Bone marrow (tissue), 2 donors: Measurements from ENCODE around the gene TMEM234.

Source experiments
- DNase-seq, 2 donors: peaks; one replicate each; lab custom pipeline; 2025; lab: John Stamatoyannopoulos, UW

TMEM234 gene

DNA sequence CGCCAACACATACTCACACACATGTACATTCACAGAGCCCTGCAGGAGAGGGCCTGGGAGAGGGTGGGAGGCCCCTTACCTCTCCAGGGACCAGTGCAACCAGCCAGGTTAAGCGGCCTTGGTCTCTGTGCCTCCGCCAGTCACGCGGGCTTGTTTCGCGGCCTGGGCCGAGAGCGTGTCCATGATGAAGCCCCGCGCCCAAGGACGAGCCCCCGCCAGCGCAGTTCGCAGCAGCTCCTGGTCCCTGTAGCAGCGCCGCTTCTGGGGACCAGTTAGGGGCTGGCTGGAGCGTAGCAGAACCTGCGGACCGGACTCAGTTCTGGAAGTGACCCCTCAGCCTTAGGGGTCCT lies 17.6 kb upstream of the TMEM234 start:
- no peak for DNase-seq

DNA sequence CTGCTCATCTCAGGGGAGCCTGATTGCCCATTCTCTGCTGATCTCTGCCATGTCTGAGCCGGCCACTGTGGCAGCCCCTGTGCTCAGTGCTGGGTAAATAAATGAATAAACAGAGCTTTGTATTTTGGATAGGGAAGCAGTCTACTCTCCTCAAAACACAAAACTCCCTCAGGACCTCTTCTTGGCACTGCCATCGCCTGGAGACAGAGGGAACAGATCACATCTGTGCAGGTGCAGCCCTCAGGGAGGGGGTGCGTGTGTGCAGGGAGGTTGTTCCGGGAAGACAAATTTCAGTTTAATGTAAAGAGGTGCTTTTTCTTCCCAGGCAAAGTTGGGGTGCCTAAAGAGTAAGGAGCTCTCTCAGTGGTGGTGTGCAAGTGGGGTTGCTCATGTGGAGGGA lies 17.2 kb upstream of the TMEM234 start:
- no peak for DNase-seq

DNA sequence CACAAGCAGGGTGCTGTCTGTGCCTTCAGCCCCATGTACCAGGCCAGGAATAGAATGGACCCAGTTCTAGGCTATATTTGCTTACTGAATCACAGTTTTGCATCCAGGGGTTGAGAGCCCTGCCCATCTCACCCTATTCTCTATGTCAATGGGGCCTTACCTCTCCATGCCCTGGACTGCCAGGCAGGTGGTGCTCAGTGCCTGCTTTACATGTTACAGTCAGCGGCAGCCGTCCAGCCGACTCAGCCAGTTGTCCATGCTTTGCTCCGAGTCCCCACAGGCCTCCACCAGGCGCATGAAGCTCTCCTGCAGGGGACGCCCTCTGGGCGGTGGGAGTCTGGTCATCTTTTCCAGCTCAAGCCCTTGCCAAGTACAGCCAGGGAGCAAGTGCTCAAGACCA lies 12.6 kb upstream of the TMEM234 start:
- DNase-seq: no peak

DNA sequence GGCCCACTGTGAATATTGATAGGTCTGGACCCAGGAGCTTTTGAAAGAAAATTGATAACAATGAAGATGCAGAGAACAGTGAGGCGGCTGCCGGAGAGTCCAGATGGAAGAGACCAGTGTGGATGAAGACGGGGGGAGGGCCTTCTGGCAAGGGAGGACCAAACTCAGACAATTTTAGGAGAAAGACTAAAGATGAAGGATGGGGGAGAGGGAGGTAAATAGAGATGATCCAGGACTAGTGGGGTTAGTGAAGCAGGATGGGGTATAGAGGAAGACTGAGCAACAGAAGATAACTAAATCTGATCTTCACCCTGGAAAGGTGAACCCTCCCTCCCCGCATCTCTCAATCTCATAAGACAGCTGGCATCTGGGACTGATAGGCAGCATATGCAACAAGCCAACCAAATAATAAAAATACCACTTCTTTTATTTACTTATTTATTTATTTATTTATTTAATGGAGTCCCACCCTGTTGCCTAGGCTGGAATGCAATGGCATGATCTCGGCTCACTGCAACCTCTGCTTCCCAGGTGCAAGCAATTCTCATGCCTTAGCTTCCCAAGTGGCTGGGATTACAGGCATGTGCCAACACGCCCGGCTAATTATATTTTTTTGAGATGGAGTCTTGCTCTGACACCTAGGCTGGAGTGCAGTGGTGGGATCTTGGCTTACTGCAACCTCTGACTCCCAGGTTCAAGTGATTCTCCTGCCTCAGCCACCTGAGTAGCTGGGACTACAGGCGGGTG lies 10.6 kb upstream of the TMEM234 start:
- no peak for DNase-seq

DNA sequence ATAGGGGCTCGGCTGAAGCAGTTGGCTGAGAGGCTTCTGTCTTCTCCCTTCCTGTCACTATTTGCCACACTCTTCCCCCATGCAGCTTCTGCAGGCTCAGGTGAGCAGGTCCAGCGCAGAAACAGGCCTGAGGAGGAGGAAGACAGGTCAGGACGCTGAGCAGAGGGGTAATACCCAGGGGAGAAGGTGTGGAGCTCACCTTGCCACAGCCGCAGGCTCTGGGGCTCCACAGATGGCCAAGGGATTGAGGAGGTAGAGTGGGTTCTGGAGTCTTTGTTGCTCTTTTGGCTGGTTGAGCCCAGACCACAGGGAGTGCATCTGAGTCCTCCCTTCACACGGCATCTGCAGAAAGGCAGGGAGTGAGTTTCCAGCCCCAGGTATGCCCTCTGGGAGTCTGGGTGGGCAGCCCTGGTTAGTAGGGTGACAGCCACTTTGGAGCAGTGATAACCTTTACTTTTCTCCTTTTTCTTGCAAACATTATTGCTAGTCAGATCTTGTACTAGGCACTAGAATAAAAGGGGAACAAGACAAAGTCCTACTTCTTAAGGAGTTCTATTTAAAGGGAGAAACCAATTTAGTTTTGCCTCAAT lies 9.8 kb upstream of the TMEM234 start:
- no peak for DNase-seq

DNA sequence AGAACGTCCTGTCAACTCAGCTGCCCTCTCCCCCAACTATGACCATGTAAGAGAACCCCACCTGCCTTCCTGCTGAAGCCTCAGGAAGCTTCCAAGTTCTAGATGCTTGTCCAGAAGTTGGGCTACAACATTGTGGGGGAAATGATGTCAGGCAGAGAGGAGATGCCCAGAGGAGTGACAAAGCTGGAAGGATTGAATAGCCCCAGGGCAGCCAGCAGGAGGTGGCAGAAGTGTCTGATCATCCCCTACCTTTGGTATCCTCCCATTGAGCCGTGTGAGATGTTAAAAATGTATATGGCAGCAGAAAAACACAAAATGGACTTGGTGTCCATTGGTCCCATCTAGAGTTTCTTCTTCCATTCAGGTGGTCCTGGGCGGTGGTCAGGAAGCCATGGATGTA lies 6.6 kb upstream of the TMEM234 start:
- no peak for DNase-seq

DNA sequence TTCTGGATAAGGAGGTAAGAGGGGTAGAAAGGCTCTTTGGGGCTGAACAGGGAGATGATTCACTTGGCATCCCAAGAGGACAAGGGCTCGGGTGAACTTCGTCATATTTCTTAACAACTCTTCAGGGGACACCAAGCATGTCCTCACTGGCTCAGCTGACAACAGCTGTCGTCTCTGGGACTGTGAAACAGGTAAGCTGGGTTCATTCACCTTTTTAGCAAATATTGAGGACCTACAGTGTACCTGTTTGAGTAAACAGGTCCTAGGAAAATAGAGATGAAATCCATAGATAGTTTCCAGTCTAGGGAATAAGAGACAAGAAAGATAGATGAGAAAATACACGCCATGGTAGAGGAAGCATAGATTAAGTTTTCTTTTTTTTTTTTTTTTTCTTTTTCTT lies 2.1 kb upstream of the TMEM234 start:
- DNase-seq: no peak

DNA sequence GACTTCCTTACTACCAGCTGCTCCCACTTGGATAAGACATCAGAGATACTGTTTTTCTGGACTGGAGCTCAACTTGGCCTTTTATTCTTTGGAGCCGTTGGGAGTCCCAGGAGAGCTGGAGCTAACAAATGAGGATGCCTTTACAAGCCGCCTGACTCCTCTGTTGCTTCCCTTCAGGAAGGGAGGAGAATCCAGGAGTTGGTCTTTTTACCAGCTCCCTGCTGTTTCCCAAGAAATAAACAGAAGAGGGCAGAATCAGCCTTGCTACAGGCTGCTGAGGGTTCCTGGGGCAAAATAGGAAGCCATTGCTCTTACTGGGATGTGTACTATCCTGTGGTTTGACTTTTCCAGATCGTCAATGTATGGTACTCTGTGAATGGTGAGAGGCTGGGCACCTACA lies 1.5 kb upstream of the TMEM234 start:
- no peak for DNase-seq

DNA sequence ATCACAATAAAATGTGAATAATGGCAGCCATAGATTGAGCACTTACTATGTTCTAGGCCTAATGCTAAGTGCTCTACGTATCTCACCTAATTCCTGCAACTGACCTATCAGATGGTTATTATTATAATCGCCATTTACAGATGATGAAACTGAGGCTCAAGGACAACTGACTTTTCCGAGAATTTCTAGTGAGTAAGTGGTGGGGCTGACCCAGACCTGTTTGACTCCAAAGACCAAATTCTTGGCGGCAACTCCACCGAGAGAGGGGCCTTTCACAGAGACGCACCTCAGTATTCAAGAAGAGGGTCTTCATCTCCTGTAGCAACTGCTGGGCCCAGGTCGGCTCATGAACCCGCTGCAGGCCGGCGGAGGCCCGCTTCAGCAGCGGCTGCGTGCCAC lies 573 bp downstream of the TMEM234 start:
- DNase-seq: no peak

DNA sequence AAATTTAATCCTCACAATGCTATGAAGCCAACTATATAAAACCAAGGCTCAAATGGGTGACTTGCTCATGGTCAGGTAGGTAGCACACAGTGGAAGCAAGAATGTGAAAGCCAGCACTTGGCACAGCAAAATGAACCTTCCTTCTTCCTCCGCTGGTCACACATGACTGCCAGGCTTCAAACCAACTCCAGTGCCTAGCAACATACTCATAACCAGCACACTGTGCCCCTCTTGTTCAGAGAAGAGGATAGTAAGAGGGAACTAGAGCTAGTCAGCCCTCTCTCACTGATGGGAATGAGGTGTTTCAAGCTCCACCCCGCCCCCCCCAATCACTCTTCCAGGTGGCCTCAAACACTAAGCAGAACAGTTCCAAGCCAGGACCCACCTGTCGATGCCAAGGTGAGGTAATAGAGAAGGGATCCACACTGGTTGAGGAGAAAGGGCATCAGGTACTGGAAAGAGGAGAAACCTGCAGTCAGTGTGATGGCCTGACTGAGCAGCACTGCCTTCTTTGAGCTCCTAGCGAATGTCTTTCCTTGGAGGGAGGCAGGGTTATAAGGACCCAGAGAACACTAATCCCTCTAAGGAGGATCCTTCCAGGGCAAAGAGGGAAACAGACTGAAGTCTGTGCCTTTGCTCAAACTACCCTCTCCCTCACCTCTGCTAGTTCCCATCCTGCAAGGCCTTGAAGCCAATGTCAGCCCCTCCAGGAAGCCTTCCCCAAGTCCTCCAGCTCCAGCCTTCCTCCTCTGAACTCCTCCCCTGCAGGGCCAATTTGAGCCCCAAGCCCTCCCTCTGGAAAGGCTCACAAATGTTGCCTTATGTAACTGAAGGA lies 1.2 kb downstream of the TMEM234 start:
- no peak for DNase-seq

DNA sequence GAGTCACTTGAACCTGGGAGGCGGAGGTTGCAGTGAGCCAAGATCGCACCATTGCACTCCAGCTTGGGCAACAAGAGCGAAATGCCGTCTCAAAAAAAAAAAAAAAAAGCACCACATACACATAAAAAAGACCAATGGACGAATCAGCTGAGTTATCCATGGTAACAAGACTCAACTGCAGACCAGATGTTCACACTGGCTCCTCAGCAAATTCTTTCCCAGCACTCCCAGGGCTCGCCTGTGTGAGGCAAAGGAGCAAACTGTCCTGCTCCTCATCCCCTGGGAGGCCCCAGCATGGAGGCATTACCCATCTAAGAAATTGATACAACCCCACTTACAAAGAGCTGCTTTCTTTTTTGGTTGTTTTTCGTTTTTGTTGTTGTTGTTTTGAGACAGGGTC lies 3.1 kb downstream of the TMEM234 start:
- DNase-seq: no peak

DNA sequence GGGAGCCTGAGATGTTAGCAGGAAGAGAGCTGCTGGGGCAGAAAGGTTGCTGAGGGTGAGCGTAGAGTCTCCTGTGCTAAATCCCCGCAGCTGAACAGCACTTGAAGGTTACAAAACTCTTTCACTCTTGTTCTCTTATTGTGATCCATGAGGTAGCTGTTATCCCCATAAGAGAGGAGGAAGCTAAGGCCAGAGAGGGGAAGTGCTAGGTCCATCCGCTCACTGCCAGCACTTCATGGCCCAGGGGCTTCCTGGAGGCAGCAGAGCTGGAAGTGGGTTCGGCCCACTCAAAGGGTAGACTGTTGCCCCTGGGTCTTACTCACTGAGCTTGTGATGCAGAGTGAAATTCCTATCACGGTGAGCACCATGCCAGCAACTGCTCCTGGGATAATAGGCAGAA lies 5.6 kb downstream of the TMEM234 start:
- DNase-seq: no peak

DNA sequence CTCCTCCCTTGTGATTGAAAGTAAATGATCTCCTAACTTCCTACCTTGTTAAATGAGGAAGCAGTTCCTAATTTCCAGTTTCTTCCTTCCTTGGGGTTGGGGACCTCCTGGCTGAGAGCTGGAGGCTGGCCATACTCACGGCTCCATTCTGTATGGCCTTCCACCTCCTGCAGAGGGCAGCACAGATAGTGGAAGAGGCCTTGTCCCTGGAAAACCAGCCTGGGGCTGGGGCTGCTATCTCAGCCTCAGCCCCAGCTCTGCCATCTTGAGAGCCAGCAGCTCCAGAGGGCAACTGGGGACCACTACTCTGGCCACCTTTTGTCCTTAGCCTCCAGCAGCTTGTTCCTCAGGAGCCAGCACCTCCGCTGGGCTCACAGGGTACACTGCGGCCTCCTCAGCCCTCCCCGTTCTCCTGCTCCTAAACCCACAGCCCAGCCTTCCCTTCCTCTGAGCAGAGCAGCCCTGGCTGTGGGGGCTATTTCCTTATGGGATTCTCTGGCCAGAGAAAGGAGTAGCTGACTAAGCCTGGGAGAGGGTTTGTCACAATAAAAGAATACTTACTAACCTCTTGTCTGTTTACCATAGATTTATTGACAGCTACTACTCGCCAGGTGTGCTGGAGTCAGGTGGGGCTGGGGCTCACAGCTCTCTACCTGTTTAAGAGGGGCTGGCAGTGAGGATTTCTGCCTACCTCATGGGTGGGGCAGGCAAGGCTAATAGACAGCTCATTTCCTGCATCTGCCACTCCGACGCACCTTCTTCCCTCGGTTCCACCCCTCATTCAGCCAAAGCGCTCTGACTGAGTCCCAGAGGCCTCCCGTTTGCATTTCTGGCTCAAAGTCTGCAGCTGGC lies 6.3 kb downstream of the TMEM234 start:
- peak; percentile 14 to 41 for DNase-seq

DNA sequence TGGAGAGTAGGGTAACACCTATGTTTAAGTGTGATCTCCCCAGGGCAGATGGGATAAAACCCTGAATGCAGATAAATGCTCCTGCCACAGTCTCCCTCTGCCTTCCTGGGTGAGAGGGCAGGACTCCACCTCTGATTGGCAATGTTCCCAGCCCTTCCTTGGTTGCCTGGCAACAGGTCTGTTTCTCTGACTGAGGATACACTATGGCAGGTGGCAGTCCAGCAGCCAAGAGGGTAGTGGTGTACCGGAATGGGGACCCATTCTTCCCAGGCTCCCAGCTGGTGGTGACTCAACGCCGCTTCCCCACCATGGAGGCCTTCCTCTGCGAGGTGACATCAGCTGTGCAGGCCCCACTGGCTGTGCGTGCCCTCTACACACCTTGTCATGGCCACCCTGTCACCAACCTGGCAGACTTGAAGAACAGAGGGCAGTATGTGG lies 13.2 kb downstream of the TMEM234 start, which contains the start of gene DCDC2B:
TSS of gene DCDC2B (plus strand) at position 199 of the 438 bp plus-strand sequence. CDS start at position 204, 5 bp downstream.
- no peak for DNase-seq

DNA sequence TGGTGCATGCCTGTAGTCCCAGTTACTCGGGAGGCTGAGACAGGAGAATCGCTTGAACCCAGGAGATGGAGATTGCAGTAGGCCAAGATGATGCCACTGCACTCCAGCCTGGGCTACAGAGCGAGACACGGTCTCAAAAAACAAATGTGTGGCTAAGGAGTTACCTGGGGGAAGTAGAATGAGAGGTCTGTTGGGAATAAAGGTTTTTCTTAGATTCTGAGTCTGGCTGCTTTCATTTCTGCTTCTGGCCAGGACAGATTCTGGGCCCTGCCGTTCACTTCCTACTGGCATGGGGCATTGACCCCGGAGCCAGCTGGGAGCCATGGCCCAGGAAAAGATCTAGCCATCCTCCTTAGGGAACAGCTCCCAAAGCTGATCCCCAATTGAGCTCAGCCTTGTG lies 13.7 kb downstream of the TMEM234 start:
- no peak for DNase-seq

DNA sequence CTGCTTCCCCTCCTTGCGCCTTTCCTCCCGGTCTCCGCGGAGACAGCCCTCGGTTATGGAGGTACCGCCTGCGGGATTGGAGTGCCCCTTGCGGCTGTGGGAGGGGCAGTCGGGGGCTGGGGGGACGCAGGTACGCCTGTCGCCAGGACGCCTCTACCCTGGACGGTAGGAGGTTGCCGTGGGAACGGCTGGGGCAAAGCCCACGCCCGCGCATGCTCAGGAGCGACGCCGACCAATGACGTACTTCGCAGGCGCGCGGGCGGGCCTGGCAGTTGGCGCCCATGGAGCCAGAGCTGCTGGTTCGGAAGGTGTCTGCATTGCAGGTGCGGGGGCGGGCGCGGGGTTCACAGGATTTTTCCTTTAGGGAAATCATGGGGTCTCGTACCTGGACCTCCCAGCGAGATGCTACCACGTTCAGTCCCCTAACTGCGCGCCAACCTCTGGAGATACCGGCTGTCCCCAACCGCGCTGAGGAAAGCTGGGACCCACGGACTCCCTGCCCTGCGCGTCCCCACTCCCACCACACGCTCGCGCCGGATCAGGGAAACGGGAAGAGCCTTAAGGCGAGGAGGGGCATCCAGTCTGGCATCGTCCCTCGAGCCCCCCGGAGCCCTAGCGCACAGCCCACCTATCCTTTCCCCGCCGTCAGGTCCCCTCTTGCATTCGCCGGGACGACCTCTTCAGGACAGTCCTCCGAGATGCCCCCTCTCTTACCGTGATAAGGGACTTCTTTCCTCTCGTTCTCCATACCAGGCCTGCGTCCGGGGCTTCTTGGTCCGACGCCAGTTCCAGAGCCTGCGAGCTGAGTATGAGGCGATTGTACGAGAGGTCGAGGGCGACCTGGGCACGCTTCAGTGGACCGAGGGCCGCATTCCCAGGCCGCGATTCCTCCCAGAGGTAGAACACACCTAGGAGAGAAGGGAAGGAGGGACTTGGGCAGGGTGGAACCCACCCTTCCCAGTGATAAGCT lies 16.5 kb downstream of the TMEM234 start, which contains the start of gene IQCC:
TSS of gene IQCC (plus strand) at position 271 of the 970 bp plus-strand sequence. CDS start at position 282, 11 bp downstream.
- DNase-seq: peak; percentile 33 to 41

DNA sequence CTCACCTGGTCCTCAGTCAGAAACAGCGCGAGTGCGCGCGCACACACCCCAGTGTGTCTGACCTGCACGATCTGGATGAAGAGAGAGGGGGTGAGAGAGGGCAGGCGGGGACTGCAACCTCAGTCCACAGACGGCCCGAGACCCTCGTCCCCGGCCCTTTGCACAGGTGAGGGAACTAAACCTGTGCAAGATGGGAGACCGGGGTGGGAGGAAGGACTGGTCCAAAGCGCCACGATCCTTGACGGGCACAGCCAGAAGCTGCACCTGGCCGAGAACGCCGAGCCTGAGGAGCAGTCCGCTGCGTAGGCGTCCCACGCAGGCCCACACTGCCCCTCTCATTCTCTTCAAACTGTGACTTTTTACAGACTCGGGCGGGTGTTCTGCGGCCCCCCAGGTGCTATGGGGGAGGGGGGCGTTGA lies 17.2 kb downstream of the TMEM234 start:
- DNase-seq: no peak

DNA sequence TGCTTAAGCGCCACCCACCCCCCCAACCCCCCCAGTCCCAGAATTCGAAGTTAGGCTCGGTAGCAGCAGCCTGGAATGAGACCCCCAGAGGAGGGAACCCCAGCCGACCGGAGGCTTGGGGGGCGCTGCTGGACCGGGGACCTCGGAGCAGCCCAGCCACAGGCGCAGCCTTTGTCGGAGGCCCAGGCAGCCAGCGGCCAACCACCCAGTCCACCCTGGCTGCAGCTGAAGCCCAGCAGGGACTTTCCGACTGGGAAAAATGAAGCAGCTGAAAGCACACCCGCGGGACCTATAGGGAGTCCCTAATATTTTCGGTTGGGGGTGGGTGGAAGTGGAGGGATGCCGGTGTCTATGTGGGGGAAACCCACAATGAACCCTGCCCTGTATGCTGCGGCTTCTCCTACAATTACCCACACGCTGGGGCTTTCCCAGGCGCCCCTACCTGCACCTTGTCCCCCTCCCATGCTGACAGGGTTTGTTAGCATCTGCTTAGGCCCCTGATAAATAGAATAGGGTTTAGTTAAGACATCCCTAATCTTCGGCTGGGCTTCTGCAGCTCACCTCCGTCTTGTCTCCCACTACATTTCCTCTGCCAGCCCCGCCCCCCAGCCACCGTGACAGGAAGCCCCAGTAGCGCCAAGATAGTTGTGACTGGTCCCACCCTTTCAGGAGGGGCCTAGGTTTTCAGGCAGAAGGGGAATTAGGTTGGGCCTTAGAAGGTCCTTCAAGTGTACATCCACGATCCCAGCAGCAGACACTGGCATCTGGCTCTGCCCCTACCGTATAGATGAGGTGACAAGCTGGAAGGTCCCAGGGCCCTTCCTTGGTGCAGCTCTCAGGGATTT lies 20.9 kb downstream of the TMEM234 start:
- peak in 1 of 2 donors; percentile 69 for DNase-seq

DNA sequence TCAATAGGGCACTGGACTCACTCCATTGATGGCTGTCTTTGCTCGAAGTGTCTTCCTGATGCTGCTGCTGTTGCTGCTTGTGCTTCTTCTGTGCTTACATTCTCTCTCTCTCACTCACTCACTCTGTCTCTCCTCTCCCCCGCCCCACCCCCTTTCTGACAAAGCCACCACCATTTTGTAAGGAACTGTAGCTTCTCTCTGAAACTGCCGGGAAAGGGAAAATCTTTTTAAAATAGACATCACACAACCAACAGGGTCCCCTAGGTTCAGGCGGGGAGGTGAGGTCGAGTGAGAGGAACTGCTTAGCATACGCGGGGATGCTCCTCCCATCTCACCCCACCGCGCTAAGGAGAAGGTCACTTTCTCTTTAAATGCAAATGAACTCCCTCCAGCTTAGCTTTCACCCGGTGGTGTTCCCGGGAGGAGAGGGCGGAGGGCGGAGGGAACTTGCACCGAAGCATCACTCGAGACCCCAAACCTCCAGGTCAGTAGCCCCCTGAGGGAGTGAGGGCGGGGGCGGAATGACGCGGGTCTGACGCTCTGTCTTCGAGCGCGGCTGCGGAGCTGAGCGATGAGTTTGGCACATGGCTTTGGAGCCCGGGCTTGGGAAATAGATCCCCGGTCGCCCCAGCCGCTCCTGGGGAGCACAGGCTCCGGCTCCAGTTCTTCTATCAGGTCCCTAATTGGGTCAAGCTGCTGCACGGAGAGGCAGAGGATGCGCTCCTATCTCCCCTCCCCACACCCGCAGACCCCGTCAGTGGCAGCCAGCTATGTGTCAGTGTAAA lies 21.7 kb downstream of the TMEM234 start, which contains the start of gene CCDC28B:
TSS of gene CCDC28B (plus strand) at position 370 of the 785 bp plus-strand sequence. CDS start 1,341 bp downstream, outside the sequence.
- DNase-seq: peak in 1 of 2 donors; percentile 22
